ENCODE data around the gene REL.
"Not testable (repeated sequence)": the region's sequence is repeated elsewhere in the genome, so short reads cannot be mapped to it uniquely, and the experiment has no call there.

REL gene

GRCh38 chr2:60926741-60927552, 45.6 kb downstream of the REL start:
- no peak for DNase-seq (ENCODE audit: low spot score)

- not testable (repeated sequence) for DNase-seq (ENCODE audit: low spot score)
These were observed 50.7 kb downstream of the REL start for GRCh38 chr2:60932061-60932460.

- no peak for DNase-seq (ENCODE audit: low spot score)
These were observed 51.6 kb downstream of the REL start for GRCh38 chr2:60932954-60933353.

DNA sequence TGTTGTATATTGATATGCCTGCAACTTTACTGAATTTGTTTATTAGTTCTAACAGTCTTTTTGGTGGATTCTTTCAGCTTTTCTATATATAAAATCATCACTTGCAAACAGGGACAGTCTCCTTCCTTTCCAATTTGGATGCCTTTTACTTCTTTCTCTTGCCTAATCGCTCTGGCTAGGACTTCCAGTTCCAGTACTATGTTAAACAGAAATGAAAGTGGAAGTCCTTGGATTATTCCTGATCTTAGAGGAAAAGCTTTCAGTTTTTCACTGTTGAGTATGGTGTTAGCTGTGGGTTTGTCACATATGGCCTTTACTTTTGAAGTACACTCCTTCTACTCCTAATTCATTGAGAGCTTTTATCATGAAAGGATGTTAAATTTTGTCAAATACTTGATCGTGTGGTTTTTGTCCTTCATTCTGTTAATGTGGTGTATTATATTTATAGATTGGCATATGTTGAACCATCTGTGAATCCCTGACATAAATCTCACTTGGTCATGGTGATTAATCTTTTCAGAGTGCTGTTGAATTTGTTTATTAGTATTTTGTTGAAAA, 52.9 kb downstream of the REL start:
- DNase-seq (ENCODE audit: low spot score) = no peak

- no peak for DNase-seq (ENCODE audit: low spot score)
These were observed 55.4 kb downstream of the REL start for GRCh38 chr2:60936757-60937156.

GRCh38 chr2:60938301-60938700, 56.9 kb downstream of the REL start:
- DNase-seq (ENCODE audit: low spot score) = no peak

DNA sequence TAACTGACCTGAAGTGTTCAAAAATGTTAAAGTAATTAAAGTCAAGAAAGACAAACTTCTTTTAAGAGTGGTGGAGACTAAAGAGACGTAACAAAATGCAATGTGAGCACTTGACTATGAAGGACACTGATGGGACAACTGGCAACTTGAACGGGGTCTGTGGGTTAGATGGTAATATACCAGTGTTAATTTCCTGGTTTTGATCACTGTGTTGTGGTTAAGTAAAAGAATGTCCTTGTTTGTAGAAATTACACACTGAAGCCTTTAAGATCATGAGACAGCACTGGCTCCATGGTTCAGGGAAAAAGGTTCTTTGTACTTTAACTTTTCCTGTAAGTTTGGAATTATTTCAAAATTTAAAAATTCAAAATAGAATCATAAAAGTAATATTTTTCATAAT, 58.2 kb downstream of the REL start:
- no peak for DNase-seq (ENCODE audit: low spot score)

GRCh38 chr2:60945341-60945740, 64.0 kb downstream of the REL start:
- DNase-seq (ENCODE audit: low spot score) = no peak

GRCh38 chr2:60947056-60947455, 65.7 kb downstream of the REL start:
- DNase-seq (ENCODE audit: low spot score) = no peak

DNA sequence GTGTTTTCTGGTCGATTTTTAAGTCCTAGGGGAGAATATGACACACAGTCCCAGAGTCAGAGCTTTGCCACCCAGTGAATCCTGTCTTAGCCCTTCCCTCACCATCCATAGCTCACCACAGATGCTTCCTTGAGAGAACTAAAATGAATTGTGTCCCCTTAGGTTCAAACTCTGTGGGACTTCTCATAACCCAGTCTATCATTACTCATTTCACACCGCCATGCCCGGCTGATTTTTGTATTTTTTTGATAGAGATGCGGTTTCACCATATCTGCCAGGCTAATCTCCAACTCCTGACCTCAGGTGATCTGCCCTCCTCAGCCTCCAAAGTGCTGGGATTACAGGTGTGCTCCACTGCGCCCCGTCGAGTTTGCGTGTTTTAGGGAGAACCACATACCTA, 66.8 kb downstream of the REL start:
- no peak for DNase-seq (ENCODE audit: low spot score)

- peak; percentile 66 for DNase-seq (ENCODE audit: low spot score)
These were observed 67.7 kb downstream of the REL start for GRCh38 chr2:60948926-60949579.

GRCh38 chr2:60954139-60954538, 72.8 kb downstream of the REL start:
- no peak for DNase-seq (ENCODE audit: low spot score)

DNA sequence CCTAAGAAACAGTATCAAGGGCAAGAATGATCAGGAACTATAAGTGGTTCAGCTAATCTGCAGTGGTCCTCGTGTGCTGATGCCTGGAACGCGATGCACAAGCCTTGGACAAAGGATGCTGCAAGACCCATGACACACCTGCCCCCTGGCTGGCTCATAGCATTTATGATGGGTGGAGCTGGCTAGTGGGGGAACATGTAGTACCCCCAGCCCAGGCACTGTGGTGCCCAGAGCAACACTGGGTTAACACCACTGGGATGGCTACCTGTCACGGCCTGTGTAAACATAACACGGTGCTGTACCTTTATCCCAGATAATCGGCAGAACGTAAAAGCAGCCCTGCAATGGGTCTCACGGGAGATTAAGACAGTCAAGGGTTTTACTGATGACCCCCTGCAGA, 75.8 kb downstream of the REL start:
- DNase-seq (ENCODE audit: low spot score) = no peak

DNA sequence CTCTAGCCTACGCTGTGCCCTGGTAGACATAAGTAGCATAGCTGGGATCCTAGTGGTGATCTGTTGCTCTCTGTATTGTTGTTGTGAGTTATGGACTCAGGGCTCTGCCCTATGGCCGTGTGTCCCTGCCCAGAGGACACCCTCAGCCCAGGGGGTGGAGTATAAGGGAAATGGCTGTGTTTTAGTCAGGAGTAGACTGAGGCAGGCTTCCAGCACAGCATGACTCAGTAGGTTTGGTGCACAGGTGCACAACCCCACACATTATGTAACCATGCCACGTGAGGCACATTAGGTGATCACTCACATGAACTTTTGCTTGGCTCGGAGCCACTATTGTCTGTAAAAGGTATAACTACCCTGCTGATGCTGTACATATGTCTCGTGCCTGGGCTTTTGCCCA, 76.3 kb downstream of the REL start:
- DNase-seq (ENCODE audit: low spot score) = no peak

- DNase-seq (ENCODE audit: low spot score) = no peak
These were observed 77.0 kb downstream of the REL start for GRCh38 chr2:60958361-60958760.

DNA sequence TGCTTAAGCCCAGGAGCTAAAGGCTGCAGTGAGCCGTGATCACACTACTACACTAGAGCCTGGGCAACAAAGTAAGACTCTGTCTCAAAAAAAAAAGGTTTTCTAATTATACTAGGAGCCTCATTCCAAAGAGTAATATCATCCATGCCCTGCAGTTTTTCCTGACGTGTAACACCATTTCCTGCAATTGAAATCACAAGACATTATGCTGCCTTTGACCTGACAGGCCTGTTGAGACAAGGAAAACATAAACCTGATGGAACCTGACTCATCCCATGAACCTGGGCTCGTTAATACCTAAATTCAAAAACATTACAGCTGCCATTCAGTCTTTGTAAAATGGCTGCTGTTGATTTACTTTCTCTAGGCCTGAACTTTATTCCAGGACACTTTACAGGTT, 77.4 kb downstream of the REL start:
- DNase-seq (ENCODE audit: low spot score) = no peak

DNA sequence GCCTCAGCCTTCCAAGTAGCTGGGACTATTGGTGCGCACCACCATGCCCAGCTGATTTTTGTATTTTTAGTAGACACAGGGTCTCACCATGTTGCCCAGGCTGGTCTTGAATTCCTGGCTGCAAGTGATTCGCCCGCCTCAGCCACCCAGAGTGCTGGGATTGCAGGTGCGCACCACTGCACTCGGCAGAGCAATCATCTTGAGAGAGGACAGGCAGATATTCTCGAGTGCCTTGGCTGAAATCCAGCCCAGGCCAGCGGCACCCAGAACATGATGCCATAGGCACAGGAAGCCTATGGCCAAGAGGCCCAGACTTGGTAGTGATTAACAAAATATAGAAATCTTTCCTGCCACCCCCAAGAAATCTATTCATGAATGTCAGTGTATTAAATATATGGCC, 78.1 kb downstream of the REL start:
- DNase-seq (ENCODE audit: low spot score) = no peak

- no peak for DNase-seq (ENCODE audit: low spot score)
These were observed 79.3 kb downstream of the REL start for GRCh38 chr2:60960706-60961105.

DNA sequence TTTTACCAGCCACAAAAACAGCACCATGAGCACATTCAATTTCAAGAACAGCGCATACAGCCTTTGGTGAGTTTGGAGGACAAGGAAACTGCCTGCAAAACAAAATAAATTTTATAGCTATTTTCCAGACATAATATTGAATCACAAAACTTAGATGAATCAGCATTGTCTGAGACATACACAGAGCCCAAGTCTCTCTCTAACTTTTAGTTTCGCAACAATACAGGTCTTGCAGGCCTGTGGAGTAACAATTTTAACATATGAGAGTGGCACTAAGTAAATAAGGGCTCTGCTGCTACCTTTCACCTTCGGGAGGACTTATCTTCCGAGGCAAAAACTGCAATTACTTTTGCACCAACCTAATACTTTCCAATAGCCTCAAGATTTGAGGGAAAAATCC, 80.1 kb downstream of the REL start:
- no peak for DNase-seq (ENCODE audit: low spot score)

DNA sequence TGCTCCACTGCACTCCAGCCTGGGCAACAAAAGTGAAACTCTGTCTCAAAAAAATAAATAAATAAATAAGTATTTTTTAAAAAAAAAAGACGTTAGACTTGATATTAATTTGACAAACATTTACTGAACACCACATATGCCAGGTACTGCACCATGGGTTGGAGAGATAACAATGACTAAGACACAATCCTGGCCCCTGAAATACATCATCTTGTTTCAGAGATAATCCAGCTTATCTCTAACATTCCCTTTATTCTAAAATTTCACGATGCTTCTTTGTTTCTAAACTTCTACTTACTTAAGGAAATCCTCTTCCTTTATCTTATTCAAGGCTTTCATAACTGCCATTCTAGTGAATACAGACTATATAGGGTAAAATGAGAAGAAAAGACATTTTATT, 81.2 kb downstream of the REL start:
- no peak for DNase-seq (ENCODE audit: low spot score)

GRCh38 chr2:60963190-60963589, 81.8 kb downstream of the REL start:
- DNase-seq (ENCODE audit: low spot score) = no peak

- DNase-seq (ENCODE audit: low spot score) = no peak
These were observed 83.5 kb downstream of the REL start for GRCh38 chr2:60964651-60965498.

GRCh38 chr2:60965499-60965785, 84.1 kb downstream of the REL start:
- DNase-seq (ENCODE audit: low spot score) = no peak
